Stimulated activated CD4-positive, alpha-beta T cell treated with anti-CD3 and anti-CD28 coated beads, Interleukin-4, amount 100 ng/mL, for 24 hours (primary cell): ENCODE results near the gene FAM24A.
A peak's percentile ranks its signal among the peaks of the same experiment; 100 is the strongest.
"Not testable (repeated sequence)": the region's sequence is repeated elsewhere in the genome, so short reads cannot be mapped to it uniquely, and the experiment has no call there.

Experiments used
- DNase-seq: peaks from one replicate; pipeline ENCODE4 v3.0.0-alpha.2; 2020

The FAM24A gene

DNA sequence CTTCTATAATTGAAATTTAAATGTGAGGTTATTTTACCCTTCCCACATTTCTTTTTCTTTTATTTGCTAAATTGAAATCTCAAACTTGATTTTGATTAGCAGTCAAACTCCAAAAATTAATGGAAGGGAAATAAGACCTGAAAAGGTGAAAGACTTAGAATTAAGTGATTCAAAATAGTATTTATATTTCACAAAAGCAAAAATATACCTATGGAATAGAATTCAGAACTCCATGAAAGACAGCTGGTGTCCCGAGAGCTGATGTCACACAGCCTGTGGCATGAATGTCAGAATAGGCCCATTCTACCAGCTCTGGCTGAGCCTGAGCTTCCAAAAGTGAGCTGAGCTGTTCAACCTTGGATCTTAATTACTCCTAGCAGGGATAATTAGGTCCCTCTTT lies at the start of gene FAM24A:
Gene FAM24A (plus strand): TSS at position 301 of the 400 bp plus-strand sequence. CDS start 1,025 bp downstream, outside the sequence.
- DNase-seq = no peak

- DNase-seq = no peak
These were observed 48.7 kb upstream of the FAM24A start for GRCh38 chr10:122861711-122862161.

GRCh38 chr10:122863216-122864193 lies 46.9 kb upstream of the FAM24A start:
- no peak for DNase-seq

DNA sequence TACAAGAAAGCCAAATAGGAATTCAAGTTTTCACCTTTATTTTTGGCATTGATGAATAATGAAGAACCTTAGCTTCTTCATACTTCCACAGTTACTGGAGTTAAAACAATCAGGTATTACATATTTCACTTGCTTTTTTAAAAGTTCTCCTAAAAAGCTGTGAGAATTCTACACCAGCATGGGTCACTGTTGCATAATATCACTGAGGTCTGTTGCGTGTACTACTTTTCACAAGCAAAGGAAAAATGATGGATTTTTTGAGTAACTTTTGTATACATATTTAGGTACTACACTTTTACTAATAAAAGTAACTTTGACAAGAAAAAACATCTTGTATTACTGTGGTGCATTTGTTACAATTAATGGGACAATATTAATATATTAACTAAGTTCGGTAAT lies 46.2 kb upstream of the FAM24A start:
- DNase-seq = no peak

DNA sequence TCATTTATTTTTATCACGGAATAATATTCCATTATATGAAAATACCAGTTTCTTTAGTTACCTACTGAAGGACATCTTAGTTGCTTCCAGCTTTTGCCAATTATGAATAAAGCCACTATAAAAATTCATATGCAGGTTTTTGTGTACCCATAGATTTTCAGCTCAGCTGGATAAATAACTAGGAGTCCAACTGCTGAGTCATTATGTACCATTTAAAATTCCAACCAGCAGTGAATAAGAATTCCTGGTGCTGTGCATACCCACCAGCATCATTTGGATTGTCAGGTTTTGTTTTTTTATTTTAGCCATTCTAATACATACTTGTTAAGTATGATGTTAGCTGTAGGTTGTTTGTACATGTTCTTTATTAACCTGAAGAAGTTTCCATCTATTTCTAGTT lies 45.5 kb upstream of the FAM24A start:
- DNase-seq = no peak

- DNase-seq = not testable (repeated sequence)
These were observed 43.5 kb upstream of the FAM24A start for GRCh38 chr10:122866757-122867482.

- not testable (repeated sequence) for DNase-seq
These were observed 41.6 kb upstream of the FAM24A start for GRCh38 chr10:122868768-122869167.

GRCh38 chr10:122871947-122872346 lies 38.5 kb upstream of the FAM24A start:
- DNase-seq = not testable (repeated sequence)

GRCh38 chr10:122875843-122876466 lies 34.5 kb upstream of the FAM24A start:
- no peak for DNase-seq

GRCh38 chr10:122876467-122876855 lies 33.9 kb upstream of the FAM24A start:
- no peak for DNase-seq

DNA sequence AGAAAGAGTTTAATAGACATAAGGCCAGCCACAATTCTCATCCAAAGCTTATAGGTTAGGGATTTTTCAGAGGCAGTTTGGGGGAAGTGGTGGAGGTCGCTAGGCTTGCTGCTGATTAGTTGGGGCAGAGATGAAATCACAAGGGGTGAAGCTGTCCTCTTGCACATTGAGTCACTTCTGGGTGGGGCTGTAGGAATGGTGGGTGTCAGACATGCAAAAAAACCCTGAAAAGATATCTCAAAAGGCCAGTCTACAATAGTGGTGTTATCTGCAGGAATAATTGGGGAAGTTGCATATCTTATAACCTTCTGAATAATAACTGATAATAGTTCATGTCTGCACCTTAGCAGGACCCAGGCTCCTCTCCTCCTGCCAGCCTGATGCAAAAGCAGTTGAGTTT lies 33.1 kb upstream of the FAM24A start:
- no peak for DNase-seq

GRCh38 chr10:122878799-122879338 lies 31.5 kb upstream of the FAM24A start:
- no peak for DNase-seq

DNA sequence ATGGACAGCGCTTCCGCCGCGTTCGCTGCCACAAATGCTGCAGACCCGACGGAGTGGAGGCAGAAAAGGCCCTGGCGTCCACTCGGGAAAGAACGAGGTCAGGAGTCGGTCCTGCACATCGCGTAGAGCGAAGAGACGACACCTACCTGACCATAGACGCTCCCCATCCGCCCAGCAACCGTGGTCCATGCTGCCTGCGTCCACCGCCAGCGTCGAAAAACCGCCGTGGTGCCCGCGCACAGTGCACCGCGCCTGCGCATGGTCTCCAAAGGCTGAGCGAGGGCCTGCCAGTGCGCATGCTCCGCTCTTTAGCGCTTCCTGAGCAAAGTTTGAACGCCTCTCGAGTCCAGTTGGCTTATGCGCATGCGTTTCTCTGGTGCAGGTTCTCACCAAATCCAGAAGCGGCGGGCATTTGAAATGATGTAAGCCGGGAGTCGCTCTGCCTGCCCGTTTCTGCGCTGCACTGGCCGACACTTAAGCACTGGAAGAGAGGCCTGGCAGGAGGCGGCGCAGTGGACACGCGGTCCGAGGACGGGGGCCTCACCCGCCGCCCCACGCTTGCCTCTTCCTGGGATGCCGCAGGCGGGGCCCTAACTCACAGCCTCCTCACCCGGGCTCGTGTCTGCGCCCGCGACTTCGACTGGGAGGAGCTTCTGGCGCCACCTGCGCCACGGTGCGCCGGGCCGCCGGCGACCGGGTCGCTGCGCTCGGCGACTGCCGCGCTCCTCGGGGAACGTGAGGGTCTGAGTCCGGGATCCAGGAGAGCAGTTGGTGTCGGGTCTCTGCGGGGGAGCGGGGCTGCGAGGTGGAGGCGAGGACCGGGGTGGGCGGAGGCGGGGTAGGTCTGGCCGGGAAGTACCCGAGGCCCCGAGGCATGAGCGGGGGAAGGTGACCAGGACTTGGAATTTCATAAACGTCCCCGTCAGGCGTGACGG lies 30.8 kb upstream of the FAM24A start, which contains the start of gene FAM24B:
Gene FAM24B (minus strand): TSS at position 243 of the 935 bp plus-strand sequence. CDS start 29,066 bp downstream, outside the sequence.
- peak; percentile 97 for DNase-seq

DNA sequence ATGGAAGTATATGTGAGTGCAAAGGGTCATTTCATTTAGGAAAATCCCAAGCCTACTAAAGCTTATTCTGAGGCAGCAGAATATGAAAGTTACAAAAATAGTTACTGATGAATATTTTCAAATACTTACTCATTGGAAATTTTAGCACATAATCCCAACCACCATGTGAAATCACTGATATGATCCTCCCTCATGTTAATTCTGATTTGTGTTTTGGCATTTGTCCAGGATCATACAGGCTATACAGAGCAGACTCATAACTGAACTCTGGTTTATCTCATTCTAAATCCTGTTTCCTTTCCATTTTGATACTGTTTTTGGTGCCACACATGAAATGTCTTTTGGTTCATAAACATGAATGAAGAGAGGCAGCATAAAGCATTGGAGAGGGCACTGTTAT lies 27.6 kb upstream of the FAM24A start:
- DNase-seq = no peak

DNA sequence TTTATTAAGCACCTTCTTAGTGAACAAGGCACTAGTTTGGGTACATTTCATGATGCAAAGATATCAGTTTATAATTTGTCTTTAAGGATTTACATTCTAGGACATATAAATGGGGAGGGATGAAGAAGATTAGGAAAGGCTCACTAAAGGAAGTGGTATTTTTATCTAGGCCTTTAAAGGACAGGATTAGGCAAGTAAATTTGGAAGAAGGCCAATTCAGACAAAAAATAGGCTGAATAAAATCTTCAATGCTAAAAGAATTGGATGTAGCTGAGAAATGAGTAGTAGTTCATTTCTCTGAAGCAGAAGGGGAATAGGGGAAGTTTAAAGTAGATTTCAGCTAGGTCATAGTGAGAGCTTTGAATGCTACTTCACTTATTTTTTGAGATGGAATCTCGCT lies 26.2 kb upstream of the FAM24A start:
- DNase-seq = no peak

- DNase-seq = no peak
These were observed 16.0 kb upstream of the FAM24A start for GRCh38 chr10:122894261-122894944.

DNA sequence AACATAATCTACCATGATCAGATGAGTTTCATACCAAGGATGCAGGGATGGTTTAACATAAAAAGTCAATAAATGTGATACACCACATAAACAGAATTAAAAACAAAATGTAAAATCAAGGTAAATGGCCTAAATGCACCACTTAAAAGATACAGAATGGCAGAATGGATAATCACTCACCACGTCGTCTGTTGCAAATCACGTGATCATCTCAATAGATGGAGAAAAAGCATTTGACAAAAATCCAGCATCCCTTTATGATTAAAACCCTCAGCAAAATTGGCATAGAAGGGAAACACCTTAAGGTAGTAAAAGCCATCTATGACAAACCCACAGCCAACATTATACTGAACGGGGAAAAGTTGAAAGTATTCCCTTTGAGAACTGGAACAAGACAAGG lies 6.5 kb upstream of the FAM24A start:
- DNase-seq = not testable (repeated sequence)

- DNase-seq = peak; percentile 52
These were observed 1.6 kb downstream of the FAM24A start for GRCh38 chr10:122911889-122912484.

- DNase-seq = no peak
These were observed 5.3 kb downstream of the FAM24A start for GRCh38 chr10:122915700-122916099.

DNA sequence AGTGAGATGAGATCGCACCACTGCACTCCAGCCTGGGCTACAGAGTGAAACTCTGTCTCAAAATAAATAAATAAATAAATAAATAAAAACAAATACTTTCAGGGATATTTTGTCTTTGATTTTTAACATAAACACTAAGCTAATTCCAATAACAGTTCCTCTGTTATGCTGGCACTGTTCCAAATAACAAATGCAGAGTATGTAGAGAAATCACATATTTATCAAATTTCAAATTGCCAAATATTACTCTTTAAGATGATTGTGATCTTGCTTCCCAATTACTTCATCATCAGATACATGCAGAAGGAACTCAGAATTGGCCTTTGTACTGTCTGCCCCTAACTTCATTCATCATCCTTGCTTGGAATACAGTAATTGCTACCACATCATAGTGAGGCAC lies 19.7 kb downstream of the FAM24A start:
- DNase-seq = no peak
